Measurements from ENCODE around the gene PFN3.
"Not testable (repeated sequence)": the region's sequence is repeated elsewhere in the genome, so short reads cannot be mapped to it uniquely, and the experiment has no call there.

PFN3 gene

DNA sequence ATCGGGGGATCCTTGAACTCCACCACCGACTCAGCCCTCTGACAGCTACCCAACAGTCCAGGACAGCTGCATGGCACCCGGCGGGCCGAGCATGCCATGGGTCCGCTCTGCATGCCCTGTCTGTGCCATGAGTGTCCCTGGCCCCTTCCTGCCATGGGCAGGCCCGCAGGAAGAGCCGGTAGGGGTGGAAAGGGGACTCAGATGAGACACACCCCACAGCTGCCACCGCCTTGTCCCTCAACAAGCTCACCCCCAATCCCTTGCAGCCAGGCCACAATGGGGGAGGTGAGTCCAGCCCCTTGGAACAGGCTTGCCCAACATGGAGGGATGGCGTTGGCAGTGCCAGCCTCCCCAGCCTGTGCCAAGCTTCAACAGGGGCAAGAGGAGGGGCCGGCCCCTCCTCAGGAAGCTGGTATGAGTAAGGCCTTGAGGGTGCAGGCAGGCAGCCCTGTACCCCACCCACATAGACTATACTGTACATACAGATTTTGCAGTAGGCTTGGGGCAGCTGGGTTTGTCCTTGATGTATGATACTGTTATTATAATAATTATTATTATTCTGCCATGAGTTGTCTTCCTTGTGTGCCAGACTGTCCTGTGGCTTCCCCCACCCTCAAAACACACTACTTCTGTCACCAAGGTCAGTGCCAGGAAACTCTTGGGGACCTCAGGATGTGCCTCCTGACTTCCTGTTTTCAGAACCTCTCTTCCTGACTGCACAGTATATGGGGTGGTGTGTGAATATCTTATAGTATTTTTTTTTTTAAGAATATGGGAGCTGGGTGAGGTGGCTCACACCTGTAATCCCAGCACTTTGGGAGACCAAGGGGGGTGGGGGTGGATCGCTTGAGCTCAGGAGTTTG, 28.2 kb downstream of the PFN3 start:
- DNase-seq (ENCODE audit: low read depth): no peak

DNA sequence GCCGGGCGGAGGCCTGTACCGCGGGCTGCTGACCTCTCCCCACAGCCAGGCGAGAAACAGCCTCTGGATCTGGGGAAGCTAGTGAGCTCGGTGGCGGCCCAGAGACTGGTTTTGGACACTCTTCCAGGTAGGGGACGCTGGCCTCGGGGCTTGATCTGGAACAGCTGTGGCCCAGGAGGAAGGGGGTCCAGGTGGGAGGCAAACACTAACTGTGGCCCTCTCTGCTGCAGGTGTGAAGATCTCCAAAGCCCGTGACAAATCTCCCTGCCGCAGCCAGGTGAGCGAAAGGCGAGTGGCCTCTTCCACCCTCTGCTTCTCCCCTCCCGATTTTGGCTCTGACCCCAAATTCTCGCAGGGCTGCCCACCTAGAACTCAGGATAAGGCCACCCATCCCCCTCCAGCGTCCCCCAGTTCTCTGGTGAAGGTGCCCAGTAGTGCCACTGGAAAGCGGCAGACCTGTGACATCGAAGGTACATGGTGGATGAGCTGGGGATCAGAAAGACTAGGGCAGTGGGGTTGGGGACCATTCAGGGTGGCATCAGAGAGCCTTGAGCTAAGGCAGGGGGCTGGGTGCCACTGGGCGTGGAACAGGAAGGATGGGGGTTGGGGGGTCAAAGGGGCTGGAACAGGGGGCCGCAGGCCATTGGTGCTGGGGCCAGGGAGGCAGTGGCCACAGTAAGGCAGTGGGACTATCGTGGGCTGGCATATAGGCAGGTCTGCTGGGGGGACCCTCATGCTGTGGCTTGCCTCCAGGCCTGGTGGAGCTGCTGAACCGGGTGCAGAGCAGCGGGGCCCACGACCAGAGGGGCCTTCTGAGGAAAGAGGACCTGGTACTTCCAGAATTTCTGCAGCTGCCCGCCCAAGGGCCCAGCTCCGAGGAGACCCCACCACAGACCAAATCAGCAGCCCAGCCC, 29.1 kb downstream of the PFN3 start:
- no peak for DNase-seq (ENCODE audit: low read depth)

DNA sequence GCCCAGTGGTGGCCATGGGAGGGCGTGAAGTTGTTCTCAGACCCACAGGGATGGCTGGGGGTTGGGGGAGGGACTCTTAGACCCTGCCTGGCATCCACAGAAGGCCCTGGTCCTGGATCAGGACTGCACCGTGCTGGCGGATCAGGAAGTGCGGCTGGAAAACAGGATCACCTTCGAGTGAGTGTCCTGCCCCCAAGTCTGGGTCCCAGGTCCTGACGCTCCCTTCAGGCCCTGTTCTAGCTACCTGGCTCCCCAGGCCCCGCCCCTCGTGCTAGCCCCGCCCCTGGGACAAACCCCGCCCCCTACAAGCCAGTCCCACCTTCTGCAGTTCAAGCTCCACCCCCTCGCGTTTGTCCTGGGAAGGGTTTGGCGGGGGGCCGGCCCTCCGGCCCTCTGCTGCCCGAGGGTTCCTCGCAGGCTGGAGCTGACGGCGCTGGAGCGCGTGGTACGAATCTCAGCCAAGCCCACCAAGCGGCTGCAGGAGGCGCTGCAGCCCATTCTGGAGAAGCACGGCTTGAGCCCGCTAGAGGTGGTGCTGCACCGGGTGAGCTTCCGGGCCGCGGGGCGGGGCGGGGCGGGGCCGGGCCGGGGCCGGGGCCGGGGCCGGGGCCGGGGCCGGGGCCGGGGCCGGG, 29.9 kb downstream of the PFN3 start:
- DNase-seq (ENCODE audit: low read depth): peak; percentile 91

DNA sequence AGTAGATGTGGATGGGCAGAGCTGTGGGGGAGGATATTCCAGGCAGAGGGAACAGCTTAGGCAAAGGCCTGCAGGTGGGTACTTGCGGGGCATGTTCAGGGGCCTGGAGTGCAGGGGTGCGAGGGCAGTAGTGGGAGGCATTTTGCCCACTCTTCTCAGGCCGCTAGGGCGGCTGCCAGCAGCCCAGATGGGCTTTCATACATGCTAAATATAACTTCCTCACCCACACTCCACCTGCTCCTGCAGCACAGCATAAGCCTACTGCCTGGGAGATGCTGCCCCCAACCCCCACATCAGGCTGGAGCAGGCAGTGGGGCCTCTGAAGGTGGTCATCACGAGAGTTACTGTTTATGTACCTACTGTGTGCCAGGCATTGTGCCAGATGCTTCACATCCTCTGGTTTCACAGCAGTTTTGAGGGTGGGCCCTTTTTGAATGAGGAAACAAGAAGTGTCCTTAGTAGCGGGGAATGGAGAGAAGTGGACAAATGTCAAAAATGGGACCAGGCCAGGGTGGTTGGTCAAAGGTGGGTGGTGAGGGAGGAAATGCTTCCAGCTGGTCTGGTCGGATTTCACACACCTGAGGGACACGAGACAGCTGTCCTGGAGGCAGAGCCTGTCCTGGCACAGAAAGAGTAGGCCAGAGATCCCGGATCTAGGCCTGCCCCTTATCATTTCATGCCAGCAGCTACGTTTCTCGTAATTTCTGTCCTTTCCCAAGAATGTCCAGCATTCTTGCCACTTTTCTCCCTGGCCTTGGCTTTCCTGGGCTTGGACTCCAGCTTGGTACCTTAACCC, 30.6 kb downstream of the PFN3 start:
- no peak for DNase-seq (ENCODE audit: low read depth)

DNA sequence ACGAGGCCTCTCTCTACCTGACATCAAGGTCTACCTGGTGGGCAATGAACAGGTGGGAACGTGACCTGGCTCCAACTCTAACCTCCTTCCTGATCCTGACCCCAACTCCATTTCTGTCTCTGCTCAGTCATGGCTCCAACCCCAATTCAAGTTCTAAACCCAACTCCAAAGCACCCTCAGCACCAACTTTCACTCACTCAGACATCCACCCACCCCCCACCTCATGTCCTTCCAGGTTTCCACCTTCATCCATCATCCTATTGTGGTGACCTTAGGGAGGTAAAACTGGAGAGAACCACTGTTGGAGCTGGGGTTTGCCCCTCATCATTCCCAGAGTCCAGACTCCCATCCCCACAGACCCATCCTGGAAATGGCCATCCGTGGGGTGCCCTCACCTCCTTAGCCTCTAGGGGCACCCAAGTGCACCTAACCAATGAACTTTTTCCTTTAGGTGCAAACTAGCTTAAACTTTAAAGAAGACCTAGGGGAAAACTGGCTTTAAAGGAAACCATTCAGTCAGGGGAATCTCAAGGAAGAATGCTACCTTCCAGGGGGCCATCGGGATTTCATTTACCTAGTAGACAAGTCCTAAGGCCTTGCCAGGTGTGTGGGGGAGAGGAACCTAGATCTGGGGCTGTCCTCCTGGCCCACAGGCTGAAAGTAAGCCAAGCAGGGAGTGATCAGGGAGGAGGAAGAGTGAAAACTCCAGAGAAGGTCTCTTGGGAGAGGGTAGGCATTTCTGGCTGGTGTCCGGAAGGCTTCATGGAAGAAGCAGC, 31.4 kb downstream of the PFN3 start:
- no peak for DNase-seq (ENCODE audit: low read depth)

DNA sequence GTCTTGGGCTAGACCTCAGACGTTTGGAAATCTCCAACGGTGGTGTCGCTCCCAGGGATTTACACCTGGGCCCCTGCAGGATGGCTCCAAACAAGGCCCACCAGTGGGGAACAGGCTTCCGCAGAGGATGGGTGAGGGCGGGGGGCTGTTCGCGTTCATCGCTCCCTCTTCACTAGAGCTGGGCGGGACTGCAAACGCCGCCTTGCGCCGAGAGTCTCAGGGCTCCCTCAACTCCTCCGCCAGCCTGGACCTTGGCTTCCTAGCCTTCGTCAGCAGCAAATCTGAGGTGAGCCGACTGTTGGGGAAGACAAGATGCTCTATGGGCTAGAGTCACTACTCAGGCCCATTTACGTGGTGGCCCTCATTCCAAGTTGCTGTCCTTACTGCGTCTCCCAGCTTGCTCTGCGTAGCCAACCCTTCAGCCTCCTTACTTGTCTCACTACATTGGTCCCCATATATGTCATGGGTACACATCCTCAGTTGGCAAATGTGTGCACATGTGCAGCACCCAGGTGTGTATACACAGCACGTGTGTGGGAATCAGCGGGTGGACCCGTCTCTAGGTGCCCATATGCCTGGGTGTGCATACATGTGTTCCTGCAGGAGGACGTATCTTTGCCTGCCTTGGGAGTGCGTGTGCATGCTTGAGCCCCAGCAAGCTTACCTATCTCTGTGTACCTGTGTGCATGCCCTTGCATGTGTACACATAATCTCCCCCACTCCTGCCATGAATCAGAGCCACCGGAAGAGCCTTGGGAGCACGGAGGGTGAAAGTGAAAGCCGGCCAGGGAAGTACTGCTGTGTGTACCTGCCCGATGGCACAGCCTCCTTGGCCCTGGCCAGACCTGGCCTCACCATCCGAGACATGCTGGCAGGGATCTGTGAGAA, 32.2 kb downstream of the PFN3 start:
- DNase-seq (ENCODE audit: low read depth): no peak

DNA sequence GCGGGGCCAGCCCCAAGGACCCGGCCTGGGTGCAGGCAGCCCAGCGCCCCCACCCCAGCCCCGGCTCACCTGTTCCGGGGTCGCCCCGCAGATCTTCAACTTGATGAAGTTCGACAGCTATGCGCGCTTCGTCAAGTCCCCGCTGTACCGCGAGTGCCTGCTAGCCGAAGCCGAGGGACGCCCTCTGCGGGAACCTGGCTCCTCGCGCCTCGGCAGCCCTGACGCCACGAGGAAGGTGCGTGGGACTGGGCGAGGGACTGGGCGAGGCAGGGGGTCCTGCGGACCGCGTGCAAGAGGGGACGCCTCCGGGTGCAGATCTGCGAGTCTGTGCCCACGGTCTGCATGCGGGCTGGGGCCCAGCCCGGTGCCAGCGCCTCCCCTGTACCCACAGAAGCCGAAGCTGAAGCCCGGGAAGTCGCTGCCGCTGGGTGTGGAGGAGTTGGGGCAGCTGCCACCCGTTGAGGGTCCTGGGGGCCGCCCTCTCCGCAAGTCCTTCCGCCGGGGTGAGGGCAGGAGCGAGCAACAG, 33.1 kb downstream of the PFN3 start:
- no peak for DNase-seq (ENCODE audit: low read depth)

DNA sequence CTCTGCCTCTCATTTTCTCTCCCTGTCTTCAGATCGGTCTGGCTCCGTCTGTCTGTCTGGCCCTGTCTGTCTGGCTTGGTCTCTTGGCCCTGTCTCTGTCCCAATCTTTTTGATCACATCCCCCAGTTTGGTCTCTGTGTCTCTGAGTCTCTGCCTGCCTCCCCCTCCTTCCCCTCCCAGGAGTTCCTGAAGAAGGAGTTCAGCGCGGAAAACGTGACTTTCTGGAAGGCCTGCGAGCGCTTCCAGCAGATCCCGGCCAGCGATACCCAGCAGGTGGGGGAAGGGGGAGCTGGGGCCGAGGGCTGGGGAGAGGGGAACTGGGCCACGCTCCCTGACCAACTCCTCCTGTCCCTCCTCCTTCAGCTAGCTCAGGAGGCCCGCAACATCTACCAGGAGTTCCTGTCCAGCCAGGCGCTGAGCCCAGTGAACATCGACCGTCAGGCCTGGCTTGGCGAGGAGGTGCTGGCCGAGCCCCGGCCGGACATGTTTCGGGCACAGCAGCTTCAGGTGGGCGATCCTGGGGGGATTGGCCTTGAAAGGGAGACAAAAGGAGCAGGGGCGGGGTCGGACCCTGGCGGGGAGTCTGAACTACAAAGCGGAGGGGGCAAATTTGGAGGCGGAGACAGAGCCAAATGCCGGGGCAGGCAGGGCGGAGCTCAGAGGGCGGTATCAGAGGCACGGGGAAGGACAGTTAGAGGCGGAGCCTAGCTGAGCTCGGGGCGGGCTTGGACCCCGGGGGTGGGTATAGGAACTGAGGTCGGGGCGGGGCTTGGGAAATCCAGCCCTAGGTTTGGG, 33.7 kb downstream of the PFN3 start:
- peak; percentile 77 for DNase-seq (ENCODE audit: low read depth)

DNA sequence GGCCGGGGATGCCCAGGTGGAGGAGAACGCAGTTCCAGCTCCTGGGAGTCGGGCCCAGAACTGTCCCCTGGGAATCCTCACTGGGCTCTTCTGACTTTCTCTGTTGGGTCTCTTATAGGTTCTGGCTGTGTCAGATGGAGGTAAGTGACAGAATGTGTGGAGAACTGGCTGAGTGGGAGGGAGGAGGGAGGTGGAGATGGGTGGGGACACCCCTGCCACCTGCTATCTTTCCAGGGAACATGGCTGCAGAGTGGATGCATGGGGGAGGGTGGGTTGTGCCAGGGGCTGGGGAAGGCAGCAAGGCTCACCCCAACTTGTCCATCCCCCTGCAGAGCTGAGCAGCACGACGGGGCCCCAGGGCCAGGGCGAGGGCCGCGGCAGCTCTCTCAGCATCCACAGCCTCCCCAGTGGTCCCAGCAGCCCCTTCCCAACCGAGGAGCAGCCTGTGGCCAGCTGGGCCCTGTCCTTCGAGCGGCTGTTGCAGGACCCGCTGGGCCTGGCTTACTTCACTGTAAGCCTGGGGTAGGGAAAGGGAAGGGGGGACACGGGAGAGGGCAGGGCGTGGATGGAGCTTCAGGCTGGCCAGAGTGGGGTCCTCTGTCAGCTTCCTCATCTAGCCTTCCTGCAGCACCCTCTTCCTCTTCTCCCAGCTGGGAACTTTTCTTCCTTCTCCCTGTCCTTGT, 34.5 kb downstream of the PFN3 start:
- DNase-seq (ENCODE audit: low read depth): no peak

DNA sequence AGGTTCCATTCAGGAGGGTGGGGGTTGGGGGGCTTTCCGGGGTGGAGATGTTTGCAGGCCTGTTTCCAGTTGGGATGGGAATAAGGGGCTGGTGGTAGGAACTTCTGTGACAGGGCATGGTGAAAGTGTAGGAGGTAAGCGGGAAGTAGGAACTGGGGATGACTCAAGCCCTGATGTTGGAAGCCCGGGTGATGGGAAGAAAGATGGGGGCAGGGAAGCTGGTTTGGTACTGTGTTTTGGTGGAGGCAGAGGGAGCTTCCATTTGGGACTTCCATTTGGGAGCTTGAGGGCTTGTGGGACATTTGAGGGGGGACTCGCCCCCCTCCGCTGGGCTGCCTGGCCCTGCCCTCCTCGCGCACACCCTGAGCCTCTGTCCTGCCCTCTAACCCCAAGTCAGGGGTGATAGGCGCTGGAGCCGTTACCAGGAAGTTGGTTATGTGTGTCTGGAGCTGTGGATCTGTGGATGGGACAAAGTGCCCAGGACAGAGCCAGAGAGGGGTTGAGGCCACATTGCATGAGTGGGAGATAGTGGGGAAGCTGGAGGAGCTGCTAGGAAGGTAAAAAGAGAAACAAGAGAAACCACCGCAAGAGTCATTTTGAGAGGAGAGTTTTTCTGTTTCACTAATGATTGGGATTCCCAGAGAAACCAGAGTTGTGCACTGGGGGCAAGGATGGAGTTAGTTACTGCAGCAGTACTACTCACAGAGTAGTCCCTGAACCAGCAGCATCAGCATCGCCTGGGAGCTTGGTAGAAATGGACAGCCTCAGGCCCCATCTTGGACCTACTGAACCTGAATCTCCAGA, 36.1 kb downstream of the PFN3 start:
- peak; percentile 40 for DNase-seq (ENCODE audit: low read depth)

DNA sequence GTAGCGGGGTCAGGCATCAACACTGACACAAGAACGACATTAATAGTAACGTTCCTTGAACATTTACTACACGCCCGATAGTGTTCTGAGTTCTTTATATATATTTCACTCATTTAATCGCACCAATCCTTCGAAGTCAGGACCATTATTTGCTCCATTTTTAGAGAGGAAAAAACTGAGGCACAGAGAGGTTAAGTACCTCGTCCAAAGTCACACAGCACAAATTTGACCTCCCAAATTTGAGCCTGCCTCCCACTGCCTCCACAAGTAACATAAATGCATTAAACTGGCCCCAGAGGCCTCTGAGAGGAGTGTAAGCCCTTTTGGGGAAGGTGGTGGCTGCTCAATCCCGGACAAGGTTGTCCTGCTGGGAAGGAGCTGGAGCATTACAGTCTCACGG, 36.9 kb downstream of the PFN3 start:
- no peak for DNase-seq (ENCODE audit: low read depth)

DNA sequence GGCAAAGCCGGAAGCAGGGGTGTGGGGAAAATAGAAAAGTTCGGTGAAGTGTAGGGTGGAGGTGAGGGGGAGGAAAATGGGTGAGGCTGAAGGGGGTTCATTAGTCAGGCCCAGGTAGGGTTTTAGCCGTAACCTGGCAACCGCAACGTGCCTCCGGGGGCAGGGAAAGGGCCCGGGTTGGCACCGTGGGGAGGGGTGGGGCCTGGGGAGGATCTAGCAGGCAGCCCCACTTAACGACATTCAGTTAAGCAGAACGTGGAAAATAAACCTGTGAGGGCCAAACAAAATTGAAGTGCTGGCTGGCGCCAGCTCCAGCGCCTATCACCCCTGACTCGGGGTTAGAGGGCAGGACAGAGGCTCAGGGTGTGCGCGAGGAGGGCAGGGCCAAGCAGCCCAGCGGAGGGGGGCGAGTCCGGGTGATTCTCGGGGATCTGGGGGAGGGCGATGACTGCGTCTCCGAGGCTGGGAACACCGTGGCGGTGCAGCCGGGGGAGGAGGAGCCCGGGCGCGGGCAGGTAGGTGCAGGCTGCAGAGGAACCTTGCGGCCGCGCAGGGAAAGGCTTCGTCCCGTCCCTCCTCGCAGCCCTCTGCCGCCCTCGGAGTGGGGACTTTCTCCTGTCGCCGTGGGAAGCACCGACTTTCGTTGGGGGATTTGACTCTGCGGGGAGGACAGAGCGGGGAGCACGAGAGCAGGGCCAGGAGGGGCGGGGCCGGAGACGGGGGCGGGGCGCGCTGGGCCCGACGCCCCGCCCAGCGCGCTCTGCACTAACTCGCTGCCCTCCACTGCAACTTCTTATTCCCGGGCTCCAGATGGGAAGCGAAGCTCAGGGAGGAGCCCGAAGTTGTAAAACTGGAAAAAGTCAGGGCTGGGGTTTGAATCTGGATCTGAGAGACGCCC, 37.6 kb downstream of the PFN3 start:
- no peak for DNase-seq (ENCODE audit: low read depth)

DNA sequence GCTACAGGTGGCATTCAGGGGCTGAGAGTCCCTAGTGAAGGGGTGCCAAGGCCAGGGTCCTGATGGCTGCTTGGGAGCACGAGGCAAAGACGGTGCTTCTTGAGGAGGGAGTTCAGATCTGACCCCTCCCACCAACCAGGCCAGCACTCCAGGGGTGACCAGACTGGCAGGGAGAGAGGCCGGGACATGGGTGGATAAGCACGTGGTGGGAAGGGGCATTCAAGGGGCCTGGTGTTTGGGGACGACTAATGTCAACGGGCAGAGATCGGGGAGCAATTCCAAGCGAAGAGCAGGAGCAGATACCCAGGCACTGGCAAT, 38.2 kb downstream of the PFN3 start:
- DNase-seq (ENCODE audit: low read depth): no peak

DNA sequence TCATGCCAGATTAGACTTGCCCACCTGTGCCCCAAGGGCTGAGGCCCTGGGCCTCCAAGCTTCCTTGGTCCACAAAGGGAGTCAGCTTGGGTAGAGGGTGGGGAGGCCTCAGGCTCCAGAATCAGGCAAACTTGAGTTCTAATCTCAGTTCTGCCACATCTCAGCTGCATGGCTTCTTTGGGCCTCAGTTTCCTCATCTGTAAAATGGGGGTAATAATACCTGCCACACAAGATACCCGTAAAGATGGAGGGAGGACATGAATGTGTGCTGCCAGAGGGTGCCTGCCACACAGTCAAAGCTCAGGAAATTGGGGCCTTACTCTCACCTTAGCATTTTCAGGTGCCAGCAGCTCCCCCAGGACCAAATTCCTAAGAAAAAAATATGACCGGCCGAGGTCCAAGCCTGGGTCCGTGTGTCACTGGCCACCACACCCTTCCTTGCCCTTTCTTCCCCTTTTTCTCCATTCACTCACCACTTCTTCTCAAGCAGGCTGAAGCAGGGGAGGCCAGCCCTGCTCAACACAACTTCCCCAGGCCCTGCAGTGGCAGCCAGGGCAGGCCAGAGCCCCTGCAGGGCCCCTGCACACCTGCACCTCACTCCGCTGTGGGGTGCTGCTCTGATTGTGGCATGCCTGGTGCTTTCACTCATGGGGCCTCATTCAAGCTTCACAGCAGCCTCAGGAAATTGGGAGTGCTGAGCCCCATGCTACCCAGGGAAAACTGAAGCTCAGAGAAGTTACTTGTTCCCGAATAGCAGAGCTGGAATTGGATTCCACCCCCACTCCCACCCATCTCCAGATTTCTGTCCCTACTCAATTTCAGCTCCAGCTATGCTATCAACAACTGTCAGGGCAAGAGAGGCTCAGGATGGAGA, 38.8 kb downstream of the PFN3 start:
- no peak for DNase-seq (ENCODE audit: low read depth)

DNA sequence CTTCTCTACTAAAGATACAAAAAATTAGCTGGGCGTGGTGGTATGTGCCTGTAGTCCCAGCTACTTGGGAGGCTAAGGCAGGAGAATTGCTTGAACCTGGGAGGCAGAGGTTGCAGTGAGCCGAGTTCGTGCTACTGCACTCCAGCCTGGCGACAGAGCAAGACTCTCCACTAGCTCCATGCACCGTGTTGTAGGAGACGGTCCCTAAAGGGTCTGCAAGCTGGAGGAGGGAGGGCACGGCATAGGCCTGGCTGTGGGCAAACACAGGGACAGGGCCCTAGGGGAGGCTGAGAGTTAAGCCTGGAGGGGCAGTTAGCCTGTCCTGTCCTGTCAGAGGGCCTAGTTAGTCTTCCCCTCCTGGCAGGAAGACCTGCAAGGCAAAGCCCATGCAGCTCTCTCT, 39.7 kb downstream of the PFN3 start:
- DNase-seq (ENCODE audit: low read depth): not testable (repeated sequence)

DNA sequence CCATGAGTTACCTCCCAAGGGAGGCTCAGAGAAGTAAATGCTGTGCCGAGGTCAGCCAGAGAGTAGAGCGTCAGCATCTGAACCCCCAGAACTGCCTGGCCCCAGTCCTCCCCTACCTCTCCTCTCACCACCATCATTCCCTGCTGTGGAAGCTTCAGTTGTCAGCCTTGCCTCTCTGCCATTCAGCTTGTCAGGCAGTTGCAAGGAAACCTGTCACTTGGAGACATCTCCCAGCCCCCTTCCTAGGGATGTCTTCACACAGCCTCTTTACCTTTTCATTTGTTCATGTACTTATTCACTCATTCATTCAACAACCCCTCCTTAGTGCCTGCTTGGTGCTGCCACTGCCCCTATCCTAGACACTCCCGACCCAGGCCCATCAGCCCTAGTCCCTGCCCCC, 40.6 kb downstream of the PFN3 start:
- DNase-seq (ENCODE audit: low read depth): no peak
